Measurements from ENCODE around the gene PTPRN2.

DNA sequence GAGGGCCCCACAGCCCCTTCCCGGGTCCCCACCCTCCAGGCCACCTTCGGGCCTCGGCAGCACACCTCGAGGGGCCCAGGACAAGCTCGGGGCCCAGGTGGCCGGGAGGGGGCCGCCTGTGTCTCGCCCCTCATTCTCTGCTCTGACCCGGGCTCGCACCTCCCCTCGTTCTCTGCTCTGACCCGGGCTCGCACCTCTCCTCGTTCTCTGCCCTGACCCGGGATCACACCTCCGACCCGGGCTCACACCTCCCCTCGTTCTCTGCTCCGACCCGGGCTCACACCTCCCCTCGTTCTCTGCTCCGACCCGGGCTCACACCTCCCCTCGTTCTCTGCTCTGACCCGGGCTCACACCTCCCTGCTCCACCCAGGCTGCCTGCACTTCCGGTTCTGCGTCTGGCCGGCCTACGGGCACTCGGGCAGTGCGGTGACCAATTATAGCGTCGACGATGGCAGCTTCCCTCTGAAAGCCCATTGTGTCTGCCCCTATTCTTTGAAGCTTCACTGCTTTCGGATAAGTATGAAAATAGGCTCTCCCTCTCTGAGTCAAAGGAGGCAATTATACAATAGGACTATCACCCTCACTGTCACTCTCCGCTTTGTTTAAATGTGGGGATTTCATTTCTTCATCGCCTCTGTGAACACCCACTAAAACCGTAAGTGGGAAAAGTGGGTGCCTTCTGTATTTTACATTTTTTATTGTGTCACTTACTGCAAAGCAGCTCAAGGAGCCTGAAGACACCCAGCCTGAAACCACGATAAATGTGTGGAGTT lies 793.5 kb downstream of the PTPRN2 start:
- TF ChIP-seq, protein P1, sequence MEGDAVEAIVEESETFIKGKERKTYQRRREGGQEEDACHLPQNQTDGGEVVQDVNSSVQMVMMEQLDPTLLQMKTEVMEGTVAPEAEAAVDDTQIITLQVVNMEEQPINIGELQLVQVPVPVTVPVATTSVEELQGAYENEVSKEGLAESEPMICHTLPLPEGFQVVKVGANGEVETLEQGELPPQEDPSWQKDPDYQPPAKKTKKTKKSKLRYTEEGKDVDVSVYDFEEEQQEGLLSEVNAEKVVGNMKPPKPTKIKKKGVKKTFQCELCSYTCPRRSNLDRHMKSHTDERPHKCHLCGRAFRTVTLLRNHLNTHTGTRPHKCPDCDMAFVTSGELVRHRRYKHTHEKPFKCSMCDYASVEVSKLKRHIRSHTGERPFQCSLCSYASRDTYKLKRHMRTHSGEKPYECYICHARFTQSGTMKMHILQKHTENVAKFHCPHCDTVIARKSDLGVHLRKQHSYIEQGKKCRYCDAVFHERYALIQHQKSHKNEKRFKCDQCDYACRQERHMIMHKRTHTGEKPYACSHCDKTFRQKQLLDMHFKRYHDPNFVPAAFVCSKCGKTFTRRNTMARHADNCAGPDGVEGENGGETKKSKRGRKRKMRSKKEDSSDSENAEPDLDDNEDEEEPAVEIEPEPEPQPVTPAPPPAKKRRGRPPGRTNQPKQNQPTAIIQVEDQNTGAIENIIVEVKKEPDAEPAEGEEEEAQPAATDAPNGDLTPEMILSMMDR (IDR thresholded peaks at IDR 0.05) = no peak
- no peak for TF ChIP-seq ZFX (IDR thresholded peaks at IDR 0.05; ENCODE audit: borderline replicate concordance)
